Measurements from ENCODE around the gene PCYOX1L. TPM values are rescaled to one million over a fixed set of nuclear protein-coding genes. Genes with fewer than 3 reads are reported as not detected.
A peak's percentile ranks its signal among the peaks of the same experiment; 100 is the strongest.

PCYOX1L gene
- total RNA-seq, 1 donor from 2014 or later, result 13.1 TPM

DNA sequence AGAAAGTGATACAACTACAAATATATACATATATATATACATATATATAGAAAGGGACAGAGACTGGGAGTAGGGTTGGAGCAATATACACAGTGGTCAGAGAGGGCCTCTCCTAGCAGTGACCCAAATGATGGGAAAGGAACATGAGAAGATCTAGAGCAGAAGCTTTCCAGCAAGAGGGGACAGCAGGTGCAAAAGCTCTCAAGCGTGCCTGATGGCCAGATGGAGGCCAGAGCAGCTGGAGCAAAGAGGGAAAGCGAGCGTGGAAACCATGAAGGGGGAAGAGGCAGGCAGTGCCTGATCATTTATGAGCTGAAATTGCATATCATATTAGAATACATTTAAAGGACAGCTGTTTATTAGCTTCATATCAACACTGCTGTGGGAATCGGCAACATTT is 20.1 kb upstream of the PCYOX1L start:
- DNase-seq (ENCODE audit: low read depth, low spot score), result no peak

DNA sequence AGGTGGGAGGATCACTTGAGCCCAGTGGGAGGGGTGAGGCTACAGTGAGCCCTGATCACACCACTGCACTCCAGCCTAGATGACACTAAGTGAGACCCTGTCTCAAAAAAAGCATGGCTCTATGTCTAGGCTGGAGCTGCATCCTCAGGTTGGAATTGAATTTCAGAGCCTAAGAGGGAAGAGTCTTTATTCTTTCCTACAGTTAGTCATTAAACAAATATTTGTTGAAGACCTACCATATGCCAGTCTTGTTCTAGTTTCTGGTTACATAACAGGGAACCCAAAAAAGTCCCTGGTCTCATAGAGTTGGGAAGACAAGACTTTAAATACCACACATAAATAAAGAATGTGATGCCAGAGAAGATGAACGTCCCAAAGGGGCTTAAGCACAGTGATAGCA is 19.5 kb upstream of the PCYOX1L start:
- DNase-seq (ENCODE audit: low read depth, low spot score), result no peak

DNA sequence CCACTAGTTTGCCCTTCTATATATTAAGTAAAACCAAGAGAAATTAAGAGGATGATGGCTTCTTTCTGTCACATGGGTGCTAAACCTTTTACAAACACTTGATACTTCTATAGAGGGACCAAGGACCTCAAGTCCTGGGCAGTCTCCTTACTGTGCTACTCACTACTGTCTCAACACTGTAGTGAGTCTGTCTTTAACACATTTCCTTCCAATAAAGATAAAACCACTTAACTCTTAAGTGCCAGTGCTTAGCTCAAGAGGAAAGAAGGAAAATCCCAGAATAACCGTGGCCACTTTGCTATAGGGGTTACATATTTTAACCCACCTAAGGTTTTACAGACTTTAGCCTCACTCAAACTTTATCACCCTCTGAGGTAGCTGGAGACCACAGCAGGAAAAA is 16.9 kb upstream of the PCYOX1L start:
- DNase-seq (ENCODE audit: low read depth, low spot score), result no peak

DNA sequence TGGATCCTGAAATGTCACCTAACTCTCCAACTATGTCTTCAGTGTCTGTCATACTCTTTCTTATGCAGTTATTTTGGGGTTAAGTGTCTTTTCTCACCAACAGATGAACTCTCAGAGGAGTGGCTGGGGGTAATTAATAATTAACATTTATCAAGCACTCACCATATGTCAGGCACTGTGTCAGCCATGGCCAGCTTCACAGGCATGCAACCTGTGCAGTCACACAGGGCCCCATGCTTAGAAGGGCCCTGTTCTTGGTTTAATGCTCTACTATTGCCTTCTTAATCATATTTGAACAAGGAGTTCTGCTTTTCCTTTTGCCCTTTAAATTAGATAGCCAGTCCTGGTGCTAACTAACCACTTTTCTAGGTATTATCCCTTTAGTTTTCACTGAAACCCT is 16.0 kb upstream of the PCYOX1L start:
- no peak for DNase-seq (ENCODE audit: low read depth, low spot score)

DNA sequence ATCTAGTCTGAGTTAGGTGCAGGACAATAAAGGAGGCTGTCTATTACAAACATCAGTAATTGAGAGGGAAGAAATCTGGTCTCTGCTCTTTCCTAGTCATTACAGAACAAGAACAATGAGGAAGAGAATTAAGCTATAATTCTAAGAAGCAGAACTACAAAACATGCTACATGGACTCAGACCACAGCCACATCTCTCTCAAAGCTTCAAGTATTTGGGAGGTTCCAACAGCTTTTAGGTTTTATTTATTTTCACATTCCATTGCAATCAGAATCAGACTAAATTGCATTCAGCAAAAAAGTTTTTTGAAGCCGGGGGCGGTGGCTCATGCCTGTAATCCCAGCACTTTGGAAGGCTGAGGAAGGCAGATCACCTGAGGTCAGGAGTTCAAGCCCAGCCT is 13.7 kb upstream of the PCYOX1L start:
- no peak for DNase-seq (ENCODE audit: low read depth, low spot score)

DNA sequence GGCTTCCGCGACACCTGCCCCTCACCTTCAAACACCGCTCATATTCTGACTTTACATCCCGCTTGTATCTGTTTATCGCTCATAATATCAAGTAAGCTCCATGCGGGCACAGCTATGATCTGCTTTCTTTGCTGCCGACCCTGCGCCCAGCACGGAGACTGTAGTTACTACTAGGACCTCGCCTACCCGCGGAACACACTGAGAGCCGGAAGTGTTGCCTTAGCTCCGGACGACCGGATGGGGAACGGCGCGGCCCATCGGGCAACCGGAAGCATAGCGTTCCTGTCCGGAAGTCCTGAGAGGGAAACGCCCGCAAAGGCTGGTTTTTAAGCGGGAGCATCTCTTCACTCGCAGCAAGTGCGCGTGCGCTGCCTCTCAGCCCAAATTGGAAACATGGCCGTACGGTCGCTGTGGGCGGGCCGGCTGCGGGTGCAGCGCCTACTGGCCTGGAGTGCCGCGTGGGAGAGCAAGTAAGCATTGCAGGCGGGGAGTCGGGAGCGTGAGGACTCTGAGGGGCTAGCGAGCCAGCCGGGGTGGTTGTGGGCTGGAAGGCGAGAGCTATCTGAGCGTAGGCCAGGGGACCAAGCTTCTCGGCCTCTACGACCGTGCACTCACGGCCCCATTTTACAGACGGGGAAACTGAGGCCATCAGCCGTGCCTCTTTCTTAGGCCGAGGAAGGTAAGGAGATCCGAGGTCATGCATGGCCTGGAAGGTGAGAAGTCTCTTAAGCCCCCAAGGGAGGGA is 12.5 kb upstream of the PCYOX1L start, which contains the start of gene GRPEL2:
GRPEL2 (plus strand) TSS at position 353 of the 745 bp plus-strand sequence; CDS start at position 394, 41 bp downstream.
- DNase-seq (ENCODE audit: low read depth, low spot score), result peak; percentile 60

DNA sequence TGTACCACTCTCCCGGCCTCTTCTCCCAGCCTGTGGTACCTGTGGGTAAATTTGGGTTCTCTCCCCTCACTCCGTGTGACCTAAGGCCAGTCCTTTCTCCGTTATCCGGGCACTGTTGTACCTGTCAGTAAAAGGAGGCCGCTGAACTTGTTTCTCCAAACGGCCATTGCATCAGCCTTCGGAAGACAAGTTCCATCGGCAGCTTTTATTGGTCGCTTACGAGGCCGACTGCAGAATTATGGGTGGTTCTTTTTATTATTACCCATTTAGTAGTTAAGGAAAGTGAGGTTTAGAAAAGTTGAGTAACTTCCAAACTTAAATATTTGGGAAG is 12.0 kb upstream of the PCYOX1L start:
- no peak for DNase-seq (ENCODE audit: low read depth, low spot score)

DNA sequence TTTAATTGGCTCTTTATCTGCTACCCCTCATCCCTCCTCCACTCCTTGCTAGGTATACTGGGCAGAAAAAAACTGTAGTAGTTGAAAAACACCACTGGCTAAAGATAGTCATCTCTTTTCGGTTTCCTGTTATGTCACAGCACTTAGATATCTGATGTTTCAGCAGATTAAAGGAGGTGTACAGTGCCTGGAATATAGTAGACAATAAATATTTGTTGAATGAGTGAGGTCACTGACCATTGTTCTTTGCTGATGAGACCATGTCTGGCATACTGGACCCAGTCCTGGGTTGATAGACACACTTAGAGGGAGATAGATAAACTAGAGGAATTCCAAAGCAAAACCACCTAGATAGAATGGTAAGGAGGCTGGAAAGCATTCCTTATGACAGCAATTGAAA is 9.3 kb upstream of the PCYOX1L start:
- DNase-seq (ENCODE audit: low read depth, low spot score), result no peak

DNA sequence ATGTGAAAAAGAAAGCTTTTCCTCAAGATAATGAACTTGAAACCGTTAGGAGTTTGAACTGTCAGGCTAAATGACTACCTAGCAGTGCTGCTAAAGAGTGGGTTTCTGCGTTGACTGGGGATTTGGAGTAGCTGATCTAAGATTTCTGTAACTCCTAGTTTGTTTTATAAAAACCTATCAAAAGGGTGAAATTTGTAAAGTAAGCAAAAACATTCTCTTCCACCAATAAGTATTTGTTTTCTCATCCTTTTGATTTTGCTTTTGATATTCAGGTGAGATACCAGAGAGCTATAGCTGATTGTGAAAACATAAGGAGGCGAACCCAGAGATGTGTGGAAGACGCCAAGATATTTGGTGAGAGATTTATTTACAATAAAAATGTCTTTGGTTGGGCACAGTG is 8.5 kb upstream of the PCYOX1L start:
- DNase-seq (ENCODE audit: low read depth, low spot score), result no peak

DNA sequence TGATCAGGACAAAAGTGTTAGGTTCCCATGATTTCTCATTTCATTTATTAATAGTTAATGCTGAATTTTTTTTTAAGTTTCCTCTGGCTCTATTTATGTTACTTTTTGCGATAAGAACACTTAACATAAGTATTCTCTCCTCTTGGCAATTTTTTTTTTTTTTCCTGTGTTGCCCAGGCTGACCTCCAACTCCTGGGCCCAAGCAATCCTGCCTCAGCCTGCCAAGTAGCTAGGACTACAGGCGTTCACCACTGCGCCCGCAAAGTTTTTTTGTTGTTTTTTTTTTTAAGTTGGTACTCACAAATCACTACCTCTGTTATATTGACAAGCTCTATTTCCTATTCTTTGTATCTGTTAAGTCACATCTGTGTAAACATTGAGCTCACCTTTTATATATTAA is 5.7 kb upstream of the PCYOX1L start:
- DNase-seq (ENCODE audit: low read depth, low spot score), result no peak

DNA sequence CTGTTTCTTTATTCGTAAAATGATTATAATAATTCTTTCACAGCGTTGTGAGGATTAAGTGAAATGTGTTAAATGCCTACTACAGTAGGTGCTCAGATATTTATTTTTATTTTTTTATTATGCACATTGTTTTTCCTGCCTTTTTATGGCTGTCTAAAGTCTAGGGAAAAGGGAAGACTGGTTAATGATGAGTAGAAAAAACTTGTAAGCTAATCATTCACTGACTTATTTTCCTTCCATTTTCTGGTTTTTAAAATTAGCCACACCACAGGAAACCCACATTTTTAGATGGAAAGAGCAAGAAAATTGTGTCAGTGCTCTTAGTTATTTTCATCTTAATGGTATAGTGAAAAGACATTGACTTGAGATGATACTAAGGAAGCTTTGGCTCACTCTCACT is 3.9 kb upstream of the PCYOX1L start:
- no peak for DNase-seq (ENCODE audit: low read depth, low spot score)

DNA sequence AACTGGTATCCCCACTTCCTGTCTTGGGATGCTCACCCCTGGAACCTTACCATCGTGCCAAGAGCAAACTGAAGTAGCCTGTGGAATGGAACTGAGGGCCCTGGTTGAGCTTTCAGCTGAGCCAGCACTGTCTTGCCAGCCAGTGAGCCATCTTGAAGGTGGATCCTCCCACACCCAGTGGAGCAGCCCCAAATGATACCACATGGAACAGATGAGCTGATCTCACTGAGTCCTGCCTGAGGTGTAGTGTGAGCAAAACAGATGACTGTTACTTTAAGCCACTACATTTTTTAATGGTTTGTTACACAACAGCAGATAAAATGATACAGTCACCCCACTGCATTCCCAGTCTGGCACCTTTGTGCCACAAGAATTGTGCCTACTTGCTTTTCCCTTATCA is 2.2 kb upstream of the PCYOX1L start:
- DNase-seq (ENCODE audit: low read depth, low spot score), result no peak

DNA sequence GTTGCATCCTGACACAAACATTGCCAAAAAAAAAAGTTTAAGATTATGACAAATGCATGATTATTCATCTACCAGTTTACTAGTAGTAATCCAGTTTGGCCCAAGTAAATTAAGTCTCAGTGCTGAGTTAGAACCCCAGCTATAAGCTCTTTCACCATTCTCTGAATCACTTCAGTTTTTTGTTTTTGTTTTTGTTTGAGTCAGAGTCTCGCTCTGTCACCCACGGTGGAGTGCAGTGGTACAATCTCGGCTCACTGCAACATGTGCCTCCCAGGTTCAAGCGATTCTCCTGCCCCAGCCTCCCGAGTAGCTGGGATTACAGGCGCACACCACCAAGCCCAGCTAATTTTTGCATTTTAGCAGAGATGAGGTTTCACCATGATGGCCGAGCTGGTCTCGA is 1.5 kb upstream of the PCYOX1L start:
- DNase-seq (ENCODE audit: low read depth, low spot score), result no peak

DNA sequence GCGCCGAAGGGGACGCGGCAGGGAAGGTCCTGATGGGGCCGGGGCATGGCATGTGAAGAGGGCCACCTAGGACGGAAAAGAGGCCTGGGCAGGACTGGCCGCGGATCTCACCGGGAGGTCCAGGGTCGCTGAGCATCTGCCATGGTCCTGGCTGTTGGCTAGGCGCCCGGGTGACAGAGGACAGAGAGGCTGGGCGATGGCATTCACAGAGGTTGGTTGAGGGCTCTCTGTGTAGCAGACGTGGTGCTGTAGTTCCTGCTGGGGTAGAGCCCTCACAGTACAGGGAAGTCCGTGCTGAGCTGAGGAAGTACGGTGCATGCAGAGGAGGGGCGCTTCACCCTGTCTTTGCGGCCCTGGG is 427 bp downstream of the PCYOX1L start:
- no peak for DNase-seq (ENCODE audit: low read depth, low spot score)

DNA sequence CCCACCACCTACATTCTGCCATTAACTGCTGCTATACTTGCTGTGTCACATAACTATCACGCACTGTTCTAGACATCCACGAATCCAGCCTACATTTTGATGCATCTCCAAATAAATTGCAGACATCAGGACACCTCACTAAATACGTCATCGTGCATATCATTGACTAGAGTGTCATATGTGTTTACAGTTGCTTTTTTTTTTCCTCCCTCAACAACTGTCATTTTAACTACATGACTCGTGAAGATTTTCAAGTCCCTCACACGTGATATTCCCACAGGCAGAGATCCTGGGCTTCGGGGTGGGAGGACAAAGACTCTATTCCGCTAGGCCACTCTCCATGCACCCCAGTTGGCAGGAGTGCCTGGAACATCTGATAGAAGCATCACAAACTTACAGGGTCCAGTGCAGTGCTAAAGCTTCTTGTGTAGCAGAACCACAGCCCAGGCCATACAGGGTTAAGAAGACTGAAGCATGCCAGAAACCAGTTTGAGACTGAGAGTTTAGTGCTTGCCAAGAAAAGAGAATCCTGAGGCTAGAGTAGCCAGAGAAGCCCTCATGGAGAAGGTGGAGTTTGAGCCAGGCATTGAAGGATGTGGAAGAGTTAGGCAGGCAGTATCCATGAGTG is 1.1 kb downstream of the PCYOX1L start:
- no peak for DNase-seq (ENCODE audit: low read depth, low spot score)

DNA sequence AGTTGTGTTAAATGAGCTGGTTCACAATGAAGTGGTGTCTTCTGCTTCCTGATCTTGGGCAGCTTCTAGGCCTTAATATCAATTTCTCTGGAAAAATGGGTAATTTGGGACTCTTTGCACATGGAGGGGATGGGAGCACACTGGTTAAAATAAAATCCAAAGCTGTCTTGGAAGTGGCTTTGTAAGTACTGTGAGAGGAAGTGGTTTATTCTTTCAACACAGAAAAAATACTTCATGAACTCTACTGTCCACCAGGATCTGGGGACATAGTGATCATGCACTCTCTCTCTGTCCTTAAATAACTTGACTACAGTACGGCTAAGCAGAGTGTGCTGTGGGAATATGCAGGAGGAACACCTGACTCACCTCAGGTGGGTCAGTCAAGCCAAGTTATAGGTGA is 2.4 kb downstream of the PCYOX1L start:
- no peak for DNase-seq (ENCODE audit: low read depth, low spot score)

DNA sequence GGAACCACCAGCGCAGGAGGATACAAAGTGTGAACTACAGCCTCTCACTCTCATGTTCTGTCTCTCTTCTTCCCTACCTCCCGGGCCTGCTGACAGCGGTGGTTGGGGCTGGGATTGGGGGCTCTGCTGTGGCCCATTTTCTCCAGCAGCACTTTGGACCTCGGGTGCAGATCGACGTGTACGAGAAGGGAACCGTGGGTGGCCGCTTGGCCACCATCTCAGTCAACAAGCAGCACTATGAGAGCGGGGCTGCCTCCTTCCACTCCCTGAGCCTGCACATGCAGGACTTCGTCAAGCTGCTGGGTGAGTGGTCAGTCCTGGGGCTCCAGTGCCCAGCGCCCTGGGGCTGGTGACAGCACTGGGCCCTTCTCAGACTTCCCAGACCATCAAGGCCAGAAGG is 4.7 kb downstream of the PCYOX1L start:
- no peak for DNase-seq (ENCODE audit: low read depth, low spot score)

DNA sequence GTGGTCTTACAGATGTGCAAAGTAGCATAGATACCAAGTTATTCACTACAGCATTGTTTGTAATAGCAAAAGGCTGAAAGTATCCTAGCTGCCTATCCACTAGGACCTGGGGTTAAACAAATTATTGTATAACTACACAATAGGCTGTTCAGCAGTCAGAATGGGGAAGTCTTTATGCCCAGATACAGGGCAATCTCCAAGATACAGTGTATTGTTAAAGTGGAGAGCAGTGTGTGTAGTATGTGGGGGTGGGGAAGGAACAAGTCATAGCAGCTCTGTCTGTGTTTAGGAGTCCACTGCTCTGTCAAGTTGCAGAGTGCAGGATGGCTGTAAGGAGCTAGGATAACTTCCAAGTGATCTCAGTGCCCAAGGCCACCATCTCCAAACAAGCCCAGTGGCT is 5.5 kb downstream of the PCYOX1L start:
- no peak for DNase-seq (ENCODE audit: low read depth, low spot score)

DNA sequence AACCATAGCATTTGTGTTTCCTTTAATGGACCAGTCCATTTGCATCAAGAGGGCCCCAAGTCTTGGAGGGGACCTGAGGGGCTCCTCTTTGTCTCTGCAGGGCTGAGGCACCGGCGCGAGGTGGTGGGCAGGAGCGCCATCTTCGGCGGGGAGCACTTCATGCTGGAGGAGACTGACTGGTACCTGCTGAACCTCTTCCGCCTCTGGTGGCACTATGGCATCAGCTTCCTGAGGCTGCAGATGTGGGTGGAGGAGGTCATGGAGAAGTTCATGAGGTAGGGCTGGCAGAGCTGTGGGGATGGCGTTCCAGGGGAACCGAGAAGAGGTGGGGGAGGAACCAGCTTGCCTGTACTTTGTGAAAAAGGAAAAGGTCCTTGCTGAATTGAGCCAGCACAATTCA is 6.1 kb downstream of the PCYOX1L start:
- no peak for DNase-seq (ENCODE audit: low read depth, low spot score)

DNA sequence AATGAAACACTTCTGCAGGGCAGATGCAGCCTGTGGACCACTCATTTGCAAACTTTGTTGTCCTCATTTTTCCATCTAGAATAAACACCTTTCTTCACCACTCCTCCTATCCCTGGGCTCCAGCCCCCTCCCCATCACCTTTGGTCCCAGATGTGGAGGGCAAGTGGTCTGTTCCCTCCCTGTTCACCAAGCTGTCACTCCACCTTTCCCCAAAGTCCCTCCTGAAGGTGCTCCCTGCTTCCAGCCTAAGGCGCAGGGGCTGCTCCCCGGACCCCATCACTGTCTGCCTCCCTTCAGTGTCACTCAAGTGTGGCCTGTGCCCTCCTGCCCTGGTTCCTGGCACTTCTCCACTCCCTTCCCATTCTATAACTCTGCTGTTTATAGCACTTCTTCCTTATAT is 6.9 kb downstream of the PCYOX1L start:
- no peak for DNase-seq (ENCODE audit: low read depth, low spot score)

DNA sequence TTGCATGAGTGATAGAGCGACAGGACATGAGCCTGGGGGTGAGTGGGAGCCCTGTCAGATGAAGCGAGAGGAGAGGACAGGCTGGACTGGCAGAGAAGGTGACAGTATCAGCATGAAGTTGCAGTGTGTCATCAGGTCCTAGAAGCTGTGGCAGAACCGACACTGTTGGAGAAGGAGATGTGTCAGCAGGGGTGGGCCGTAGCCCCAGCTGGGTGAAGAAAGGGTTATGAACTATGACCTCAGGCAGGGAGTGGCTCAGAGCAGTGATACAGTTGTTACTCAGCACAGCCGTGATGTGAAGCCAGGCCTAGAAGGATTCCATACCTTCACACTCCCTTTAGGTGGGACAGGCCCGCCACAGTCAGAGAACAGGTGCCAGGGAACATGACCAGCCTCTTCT is 7.6 kb downstream of the PCYOX1L start:
- DNase-seq (ENCODE audit: low read depth, low spot score), result no peak

DNA sequence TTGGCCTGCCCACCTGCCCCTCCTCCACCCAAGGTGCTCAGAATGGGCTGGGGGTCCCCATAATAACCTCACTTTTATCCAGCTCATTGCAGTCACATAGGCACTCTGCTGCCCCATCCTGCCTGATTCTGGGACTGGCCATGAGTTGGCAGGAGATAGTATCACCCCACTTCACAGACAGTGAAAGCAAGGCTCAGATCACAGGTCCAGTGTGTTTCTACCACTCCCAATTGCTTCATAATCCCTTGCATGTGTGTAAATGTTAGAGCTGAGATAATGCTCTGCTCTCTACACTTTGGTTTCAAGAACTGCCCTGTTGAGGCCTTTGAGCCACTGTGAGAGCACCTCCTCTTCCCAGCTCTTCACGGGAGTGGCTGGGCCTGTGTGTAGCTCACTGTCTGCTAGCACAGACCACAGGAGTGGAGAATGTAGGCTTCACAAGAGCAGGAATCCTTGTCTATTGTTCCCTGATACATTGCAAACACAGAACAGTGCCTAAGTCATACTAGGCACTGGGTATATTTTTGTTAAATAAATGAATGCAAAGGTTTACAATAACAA is 8.4 kb downstream of the PCYOX1L start:
- no peak for DNase-seq (ENCODE audit: low read depth, low spot score)

DNA sequence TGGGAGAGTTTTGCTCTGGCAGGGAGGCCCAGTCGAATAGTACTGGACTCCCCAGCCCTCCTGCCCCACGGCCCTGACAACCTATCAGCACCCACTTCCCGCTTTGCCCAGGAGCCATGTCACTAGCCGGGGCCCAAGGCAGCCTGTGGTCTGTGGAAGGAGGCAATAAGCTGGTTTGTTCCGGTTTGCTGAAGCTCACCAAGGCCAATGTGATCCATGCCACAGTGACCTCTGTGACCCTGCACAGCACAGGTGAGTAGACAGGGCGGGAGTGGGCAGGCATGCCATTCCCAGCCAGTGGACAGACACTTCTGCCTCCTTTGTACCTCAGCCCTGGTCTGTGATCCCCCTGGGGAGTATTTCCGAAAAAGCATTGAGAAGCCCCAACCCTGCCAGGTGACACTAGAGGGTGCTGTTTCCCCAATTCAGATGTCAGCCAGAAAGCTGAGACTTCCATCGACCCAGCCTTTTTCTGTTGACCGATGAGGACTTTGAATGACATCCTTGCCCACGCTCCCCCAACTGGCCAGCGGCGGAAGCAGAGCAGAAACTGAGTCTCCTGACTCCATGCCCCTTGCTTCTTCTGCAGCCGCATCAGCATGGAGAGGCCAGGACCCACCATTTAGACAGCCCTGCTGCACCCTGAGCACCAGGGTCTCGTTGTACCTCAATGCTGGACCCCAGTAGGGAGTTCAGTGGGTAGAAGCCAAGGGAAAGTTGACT is 9.6 kb downstream of the PCYOX1L start:
- DNase-seq (ENCODE audit: low read depth, low spot score), result no peak

All from pulmonary artery endothelial cell (primary cell).